SJCRH30 (cell line): ENCODE data around the gene GRK5. TPM values are rescaled to one million over a fixed set of nuclear protein-coding genes. Genes with fewer than 3 reads are reported as not detected.

Source experiments
- DNase-seq, 2 experiments: peaks; one replicate each; pipeline ENCODE4 v3.0.0-alpha.2; 2015 to 2020
- H3K27ac ChIP-seq: fragments of 250-450 bp; sonication (Bioruptor Pico); 2 replicates; pipeline ENCODE4 v1.5.1; 2020; ENCODE audit warnings: mild to moderate bottlenecking, moderate library complexity
- H3K27me3 ChIP-seq: fragments of 250-450 bp; sonication (Bioruptor Pico); 2 replicates; pipeline ENCODE4 v1.5.1; 2020; ENCODE audit warnings: mild to moderate bottlenecking, moderate library complexity
- H3K36me3 ChIP-seq: fragments of 250-450 bp; sonication (Bioruptor Pico); 2 replicates; pipeline ENCODE4 v1.5.1; 2020; ENCODE audit warnings: mild to moderate bottlenecking, moderate library complexity
- H3K4me1 ChIP-seq: fragments of 250-450 bp; sonication (Bioruptor Pico); 2 replicates; pipeline ENCODE4 v1.5.1; 2020; ENCODE audit warnings: mild to moderate bottlenecking, moderate library complexity
- H3K4me3 ChIP-seq: fragments of 250-450 bp; sonication (Bioruptor Pico); 2 replicates; pipeline ENCODE4 v1.5.1; 2020; ENCODE audit warnings: mild to moderate bottlenecking, moderate library complexity
- H3K9me3 ChIP-seq: fragments of 250-450 bp; sonication (Bioruptor Pico); replicated peaks from 2 replicates; pipeline ENCODE4 v1.5.1; 2020; ENCODE audit warnings: mild to moderate bottlenecking, moderate library complexity
- total RNA-seq: library from RNA; depleted of rRNA; stranded (reverse); fragments of >200 nt; shearing (Covaris generic); gene quantifications from 2 replicates; pipeline ENCODE4 v1.2.3, GENCODE V29; 2014

Gene GRK5
- total RNA-seq, 1 experiment from 2014 or later, result 4.4 TPM

DNA sequence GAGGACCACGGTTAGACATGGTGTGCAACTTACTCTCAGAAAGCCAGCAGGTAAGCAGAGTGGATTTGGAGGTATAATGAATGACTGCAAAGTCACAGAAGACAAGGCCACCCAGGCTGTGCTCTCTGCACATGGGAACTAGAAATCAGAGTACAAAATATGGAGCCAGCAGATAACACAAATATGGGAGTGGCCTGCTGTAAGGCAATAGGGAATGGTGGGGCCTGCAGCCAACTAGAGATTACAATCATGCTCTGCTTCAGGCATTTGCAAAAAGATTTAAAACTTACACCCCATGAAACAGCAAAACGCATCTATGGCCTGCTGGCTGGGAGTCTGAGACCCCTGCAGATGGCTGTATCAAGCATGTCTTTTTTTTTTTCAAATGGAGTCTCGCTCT is 288.2 kb downstream of the GRK5 start:
- H3K36me3 ChIP-seq, result no peaks in the 10 kb centered on the region
- H3K27me3 ChIP-seq, result peaks cover 18% of the 10 kb centered on the region; the same call in 1 of the 2 replicates
- no peak overlapping the region for H3K4me3 ChIP-seq
- no peaks in the 10 kb centered on the region for H3K9me3 ChIP-seq
- no peaks in the 10 kb centered on the region for H3K4me1 ChIP-seq
- DNase-seq, result no peak
- H3K27ac ChIP-seq, result no peak overlapping the region

DNA sequence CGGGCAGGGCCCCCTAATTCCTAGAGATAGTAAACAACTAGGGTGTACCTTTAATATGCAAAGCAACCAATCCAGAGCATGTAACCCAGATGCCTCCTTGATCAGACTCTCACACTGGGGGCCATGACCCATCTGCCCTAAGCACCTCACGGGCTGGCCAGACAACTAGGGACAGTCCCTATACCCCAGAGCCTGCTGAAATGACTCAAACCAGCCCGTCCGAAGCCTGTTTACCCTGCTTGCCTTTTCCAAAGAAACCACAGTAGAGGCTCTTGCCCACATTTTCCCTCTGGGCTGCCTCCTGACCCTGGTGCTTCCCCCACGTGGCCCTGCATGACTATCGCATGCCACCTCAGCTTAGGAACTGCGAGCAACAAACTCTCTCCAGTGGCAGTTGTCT is 288.9 kb downstream of the GRK5 start:
- Histone ChIP-seq H3K4me1 (no peaks in the 10 kb centered on the region), H3K36me3 (no peaks in the 10 kb centered on the region), H3K4me3 (no peak overlapping the region), H3K27ac (no peak overlapping the region), H3K9me3 (no peaks in the 10 kb centered on the region), H3K27me3 (peaks cover 25% of the 10 kb centered on the region)
- DNase-seq, result no peak

DNA sequence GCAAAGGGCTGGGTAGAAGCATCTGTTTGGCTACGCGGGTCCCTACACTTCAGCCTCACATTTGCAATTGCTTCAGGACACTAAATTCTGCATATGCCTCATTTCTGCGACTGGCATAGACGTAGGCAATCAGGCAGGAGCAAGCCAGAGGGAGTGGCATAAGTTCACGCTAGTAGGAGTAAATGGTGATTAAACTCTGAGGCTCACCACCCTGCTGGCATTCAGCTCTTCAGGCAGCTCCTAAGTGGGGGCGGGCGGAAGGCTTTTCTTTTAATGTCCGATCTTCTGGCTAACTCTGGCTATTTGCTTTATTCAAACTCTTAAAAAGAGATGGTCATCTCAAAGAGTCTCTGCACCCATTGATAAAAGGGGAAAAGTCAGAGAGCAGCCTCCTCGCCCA is 289.9 kb downstream of the GRK5 start:
- Histone ChIP-seq H3K36me3 (no peaks in the 10 kb centered on the region), H3K9me3 (no peaks in the 10 kb centered on the region), H3K4me3 (no peak overlapping the region), H3K27ac (no peak overlapping the region), H3K27me3 (peaks cover 22% of the 10 kb centered on the region), H3K4me1 (no peaks in the 10 kb centered on the region)
- DNase-seq, result no peak

DNA sequence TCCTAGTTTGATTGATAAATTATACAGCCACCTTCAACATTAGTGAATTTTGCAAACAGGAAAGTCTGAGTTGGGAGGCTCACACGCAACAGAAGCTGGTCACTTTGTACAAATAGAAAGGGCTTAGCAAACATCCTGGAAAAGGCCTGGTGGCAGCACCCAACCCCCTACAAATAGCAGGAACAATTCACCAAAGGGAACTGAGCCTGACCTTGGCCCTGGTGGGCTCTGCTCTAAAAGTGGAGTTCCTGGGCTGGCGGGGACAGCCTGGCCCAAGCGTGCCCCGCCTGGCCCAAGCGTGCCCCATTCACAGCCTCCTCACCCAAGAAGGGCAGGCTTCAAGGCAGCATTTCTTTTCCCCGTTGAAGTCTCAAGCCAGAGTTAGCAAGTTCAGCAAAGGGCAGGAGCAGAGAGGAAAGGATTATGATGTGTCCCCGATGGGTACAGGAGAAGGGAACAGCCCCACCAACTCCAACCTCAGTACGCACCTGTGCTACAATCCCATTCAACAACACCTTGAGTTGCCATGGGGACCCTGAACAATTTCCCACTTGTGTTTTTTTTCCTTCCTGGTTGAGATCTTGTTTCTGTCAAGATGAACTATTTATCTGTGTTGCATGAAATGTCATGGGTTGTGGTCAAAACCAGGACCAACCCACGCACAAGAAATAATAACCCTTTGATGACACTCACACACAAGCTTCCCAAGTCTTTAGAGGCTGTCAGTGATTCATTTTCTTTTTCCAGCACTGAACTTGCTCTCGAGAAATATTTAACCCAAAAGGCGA is 291.7 kb downstream of the GRK5 start:
- Histone ChIP-seq H3K27me3 (peaks cover 22% of the 10 kb centered on the region), H3K9me3 (no peaks in the 10 kb centered on the region), H3K36me3 (no peaks in the 10 kb centered on the region), H3K4me1 (no peaks in the 10 kb centered on the region), H3K27ac (no peak overlapping the region), H3K4me3 (no peak overlapping the region)
- DNase-seq, result no peak

DNA sequence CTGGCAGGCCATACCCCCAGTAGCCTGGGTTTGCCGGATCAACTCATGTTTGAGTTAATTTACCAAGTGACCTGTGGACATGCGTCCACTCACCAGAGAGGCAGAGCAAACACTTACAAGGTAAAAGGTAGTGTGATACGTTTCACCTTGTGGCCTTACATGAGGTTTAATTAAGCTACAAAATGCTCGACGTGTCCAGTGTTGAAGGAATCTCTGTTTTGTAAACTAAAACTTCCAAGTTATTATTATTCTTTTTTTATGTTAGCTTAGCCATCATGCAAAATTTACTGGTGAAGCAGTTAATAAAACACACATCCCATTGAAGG is 292.3 kb downstream of the GRK5 start:
- Histone ChIP-seq H3K27ac (no peak overlapping the region), H3K4me3 (no peak overlapping the region)
- DNase-seq, result no peak

DNA sequence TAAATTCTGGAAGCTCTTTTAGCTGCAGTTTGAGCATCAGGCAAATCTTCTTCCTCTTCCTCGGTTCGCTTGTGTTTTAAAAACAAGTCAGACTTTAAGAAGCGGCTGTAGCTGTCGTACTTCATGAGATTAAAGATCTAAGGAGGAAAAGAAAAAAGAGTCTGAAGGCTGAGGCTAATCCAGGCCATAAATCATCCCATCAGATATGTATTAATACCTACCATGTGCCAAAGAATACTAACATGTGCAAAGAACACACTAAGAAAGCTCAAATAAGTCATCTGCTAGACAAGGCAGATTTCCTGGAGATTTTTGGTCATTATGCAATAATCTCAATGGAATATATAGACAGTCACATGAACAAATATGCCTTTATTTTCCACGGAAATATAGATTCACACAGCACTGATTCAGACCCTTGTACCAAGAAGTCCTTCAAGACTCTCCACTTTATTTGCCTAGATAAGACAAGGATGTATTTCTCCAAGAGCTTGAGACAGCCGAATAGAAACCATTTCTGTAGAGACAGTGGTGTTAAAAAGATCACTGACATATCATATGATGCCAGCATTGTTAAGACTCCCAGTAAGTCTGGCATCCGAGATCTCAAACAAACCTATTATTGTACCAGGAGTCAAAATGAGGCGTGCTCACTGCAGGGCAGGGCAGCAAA is 292.9 kb downstream of the GRK5 start:
- Histone ChIP-seq H3K4me1 (no peaks in the 10 kb centered on the region), H3K27ac (no peak overlapping the region), H3K4me3 (no peak overlapping the region), H3K36me3 (no peaks in the 10 kb centered on the region), H3K27me3 (peaks cover 22% of the 10 kb centered on the region), H3K9me3 (no peaks in the 10 kb centered on the region)
- DNase-seq, result no peak

More for the DNA sequence above, 292.3 kb downstream of the GRK5 start:
- H3K36me3 ChIP-seq, result no peaks in the 10 kb centered on the region
- H3K4me1 ChIP-seq, result no peaks in the 10 kb centered on the region
- peaks cover 22% of the 10 kb centered on the region for H3K27me3 ChIP-seq
- no peaks in the 10 kb centered on the region for H3K9me3 ChIP-seq

DNA sequence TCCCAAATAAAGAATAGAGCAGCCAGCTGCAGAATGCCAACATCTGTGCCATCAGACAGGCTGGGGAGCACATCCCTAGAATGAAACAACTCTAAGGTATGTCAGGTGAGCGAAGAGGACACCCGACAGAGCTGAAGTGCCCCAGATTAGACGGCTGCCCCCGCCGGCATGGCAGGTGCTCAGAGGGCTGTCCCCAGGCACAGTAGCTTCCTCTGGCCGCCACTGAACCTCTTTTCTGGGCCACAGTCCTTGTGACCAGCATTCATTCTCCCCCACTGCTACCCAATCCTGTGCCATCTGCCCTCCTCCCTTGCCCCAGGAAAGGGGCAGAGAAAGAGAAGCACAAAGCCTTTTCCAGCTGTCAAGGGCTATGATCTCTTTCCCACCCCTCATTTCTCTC is 293.4 kb downstream of the GRK5 start:
- no peaks in the 10 kb centered on the region for H3K9me3 ChIP-seq

DNA sequence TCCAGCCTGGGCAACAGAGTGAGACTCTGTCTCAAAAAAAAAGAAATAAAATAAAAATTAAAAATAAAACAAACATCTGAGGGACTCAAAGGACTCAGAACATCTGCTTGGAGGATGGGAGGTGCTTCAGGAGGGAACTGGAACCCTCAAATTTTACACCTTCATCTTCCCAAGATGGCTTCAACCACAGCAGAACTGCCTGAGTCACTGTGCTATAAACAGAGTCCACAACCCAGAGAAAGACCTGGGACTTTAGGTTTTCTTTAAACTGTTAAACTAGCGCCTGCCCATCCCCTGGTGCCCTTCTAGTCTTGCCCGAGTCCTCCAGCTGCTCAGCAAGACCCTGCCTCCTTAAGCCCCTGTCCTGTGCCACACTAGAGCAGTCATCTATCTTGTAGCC is 294.3 kb downstream of the GRK5 start:
- Histone ChIP-seq H3K27ac (no peak overlapping the region), H3K4me1 (peaks cover 3% of the 10 kb centered on the region; the same call in 1 of the 2 replicates), H3K27me3 (peaks cover 30% of the 10 kb centered on the region), H3K4me3 (no peak overlapping the region), H3K9me3 (no peaks in the 10 kb centered on the region), H3K36me3 (no peaks in the 10 kb centered on the region)
- DNase-seq, result no peak

More for the DNA sequence above, 293.4 kb downstream of the GRK5 start:
- Histone ChIP-seq H3K4me1 (peaks cover 3% of the 10 kb centered on the region; the same call in 1 of the 2 replicates), H3K36me3 (no peaks in the 10 kb centered on the region), H3K27ac (no peak overlapping the region), H3K27me3 (peaks cover 24% of the 10 kb centered on the region), H3K4me3 (no peak overlapping the region)
- no peak for DNase-seq

DNA sequence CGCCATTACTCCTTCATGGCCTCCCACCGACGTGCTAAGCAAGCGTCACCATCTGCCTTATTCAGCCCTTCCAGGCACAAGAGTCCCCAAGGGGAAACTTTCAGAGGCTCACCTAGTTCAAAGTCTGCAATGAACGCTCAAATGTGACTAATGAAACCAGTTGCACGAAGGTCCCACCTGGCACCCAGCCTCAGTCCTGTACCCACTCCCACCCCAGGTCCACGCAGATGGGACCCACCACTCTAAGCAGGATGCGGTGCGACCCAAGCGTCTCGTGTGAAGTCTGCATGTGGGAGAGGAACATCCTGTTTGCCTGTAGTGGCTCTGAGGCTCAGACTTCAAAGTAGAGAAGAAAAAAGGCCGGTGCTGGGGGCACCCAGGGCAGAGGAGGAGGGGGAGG is 294.8 kb downstream of the GRK5 start:
- Histone ChIP-seq H3K27ac (no peak overlapping the region), H3K4me3 (no peak overlapping the region), H3K4me1 (peaks cover 3% of the 10 kb centered on the region; the same call in 1 of the 2 replicates), H3K36me3 (no peaks in the 10 kb centered on the region), H3K27me3 (peaks cover 33% of the 10 kb centered on the region), H3K9me3 (no peaks in the 10 kb centered on the region)
- no peak for DNase-seq

DNA sequence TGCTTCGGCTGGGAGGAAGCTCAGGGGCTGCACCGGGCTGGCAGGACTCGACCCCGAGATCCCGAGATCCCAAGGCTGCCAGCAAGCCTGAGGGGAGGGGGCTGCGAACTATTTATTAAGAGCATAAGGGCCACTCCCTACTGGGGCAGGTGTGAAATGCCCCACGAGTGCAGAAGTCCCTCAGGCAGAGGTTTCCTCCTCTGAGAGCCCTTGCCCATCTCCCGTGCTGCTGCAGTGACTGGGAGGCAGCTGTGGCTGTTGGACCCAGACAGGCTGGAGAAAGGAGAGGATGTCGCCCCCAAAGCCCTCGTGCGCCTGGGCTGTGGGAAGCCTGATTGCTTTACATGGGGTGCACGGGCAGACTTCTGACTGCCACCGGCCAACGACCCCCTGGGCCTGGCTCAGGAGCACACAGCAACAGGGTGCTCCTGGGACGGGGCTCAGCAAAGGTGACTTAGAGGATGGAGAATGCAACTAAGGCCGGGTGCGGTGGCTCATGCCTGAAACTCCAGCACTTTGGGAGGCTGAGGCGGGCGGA is 295.3 kb downstream of the GRK5 start:
- H3K4me1 ChIP-seq, result peaks cover 3% of the 10 kb centered on the region; the same call in 1 of the 2 replicates
- no peak overlapping the region for H3K4me3 ChIP-seq
- H3K36me3 ChIP-seq, result no peaks in the 10 kb centered on the region
- no peak for DNase-seq
- no peaks in the 10 kb centered on the region for H3K9me3 ChIP-seq
- H3K27me3 ChIP-seq, result peaks cover 29% of the 10 kb centered on the region
- H3K27ac ChIP-seq, result no peak overlapping the region

DNA sequence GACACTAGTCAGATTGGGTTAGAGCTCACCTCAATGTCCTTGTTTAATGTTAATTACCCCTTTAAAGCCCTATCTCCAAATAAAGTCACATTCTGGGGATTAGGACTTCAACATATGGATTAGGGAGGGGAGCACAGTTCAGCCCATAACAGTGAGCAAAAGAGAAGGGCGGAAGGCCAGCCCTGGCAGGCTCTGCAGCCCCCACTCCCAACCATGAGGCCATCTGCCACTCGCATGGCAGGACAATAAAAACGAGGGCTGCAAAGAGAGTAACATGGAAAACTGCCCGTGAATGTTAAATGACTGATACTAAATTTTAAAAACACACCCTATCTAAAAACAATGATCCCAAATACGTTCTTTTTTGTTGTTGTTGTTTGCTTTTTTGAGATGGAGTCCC is 296.4 kb downstream of the GRK5 start:
- no peaks in the 10 kb centered on the region for H3K9me3 ChIP-seq

DNA sequence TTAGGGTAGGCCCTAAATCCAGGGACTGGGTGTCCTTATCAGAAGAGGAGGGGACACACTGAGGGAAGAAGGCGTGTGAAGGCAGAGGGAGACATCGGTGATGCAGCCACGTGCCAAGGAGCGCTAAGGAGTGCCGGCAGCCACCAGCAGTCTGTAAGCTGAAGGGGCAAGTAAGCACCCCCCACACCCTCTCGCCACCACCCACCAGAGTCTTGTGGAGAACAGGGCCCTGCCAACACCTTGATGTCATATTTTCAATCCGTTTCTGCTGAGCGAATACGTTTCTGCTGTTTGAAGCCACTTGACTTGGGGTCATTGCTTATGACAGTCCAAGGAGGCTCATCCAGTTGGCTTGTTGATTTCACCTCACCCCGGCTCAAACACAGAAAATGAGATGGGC is 297.3 kb downstream of the GRK5 start:
- peaks cover 3% of the 10 kb centered on the region; the same call in 1 of the 2 replicates for H3K4me1 ChIP-seq
- no peak for DNase-seq
- no peak overlapping the region for H3K27ac ChIP-seq
- H3K36me3 ChIP-seq, result no peaks in the 10 kb centered on the region
- no peak overlapping the region for H3K4me3 ChIP-seq
- H3K27me3 ChIP-seq, result peaks cover 28% of the 10 kb centered on the region
- H3K9me3 ChIP-seq, result no peaks in the 10 kb centered on the region

More for the DNA sequence above, 296.4 kb downstream of the GRK5 start:
- Histone ChIP-seq H3K27ac (no peak overlapping the region), H3K4me3 (no peak overlapping the region), H3K4me1 (peaks cover 3% of the 10 kb centered on the region; the same call in 1 of the 2 replicates), H3K27me3 (peaks cover 29% of the 10 kb centered on the region), H3K36me3 (no peaks in the 10 kb centered on the region)
- no peak for DNase-seq

DNA sequence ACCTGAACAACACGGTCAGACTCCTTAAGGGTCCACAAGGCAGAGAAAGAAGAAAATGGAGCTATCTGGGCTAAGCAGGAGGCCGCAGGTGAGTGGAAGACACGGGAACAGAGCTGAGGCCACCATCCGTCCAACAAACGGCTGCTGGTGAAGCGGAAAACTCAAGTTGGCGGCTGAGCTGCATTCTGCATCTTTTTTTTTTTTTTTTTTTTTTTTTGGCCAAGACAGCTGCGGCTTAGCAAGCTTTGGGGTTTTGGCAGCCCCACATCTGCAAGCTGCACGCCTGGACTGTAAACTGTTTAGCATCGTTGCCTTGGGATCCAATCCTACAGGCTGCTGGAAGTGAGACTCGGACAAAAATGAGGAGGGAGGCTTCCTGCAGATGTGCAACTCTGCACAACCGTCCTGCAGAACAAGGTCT is 297.8 kb downstream of the GRK5 start:
- DNase-seq, result peak; percentile 42 to 56
- Histone ChIP-seq H3K4me3 (no peak overlapping the region), H3K36me3 (no peaks in the 10 kb centered on the region), H3K9me3 (no peaks in the 10 kb centered on the region), H3K27ac (no peak overlapping the region), H3K27me3 (peaks cover 25% of the 10 kb centered on the region), H3K4me1 (peaks cover 3% of the 10 kb centered on the region; the same call in 1 of the 2 replicates)
